ENCODE data around the gene CEP128.

Gene CEP128

DNA sequence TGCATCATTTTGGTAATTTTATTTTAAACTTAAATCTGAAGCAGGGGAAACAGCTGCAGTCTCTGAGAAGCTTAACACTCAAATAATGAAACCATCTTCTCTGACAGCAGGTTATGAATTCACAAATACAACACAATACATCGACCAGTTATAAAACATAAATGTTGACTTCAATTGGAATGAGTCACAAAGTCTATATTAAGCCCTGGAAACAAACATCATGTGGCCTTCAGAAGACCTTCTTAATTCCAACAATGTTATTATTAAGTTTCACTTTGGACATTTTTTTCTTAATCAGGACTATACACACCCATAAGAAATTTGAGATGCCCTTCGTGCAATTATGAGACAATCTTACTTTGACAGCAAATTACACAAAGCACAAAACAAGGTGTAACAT, 68.9 kb downstream of the CEP128 start:
- Histone ChIP-seq H3K36me3 (ENCODE audit: control insufficient read depth in 1 of 2, insufficient read depth in 2 of 2, low read length in 2 of 2) (peaks cover 0 to 3% of the 10 kb centered on the region in 2 donors), H3K9me3 (ENCODE audit: control insufficient read depth in 1 of 2, low read length in 2 of 2) (peaks cover 7 to 12% of the 10 kb centered on the region in 2 donors), H3K27me3 (ENCODE audit: low read depth, low read length) (no peaks in the 10 kb centered on the region), H3K4me3 (ENCODE audit: low read depth in 1 of 2, low read length in 2 of 2) (no peak overlapping the region), H3K27ac (ENCODE audit: low read length) (no peak overlapping the region), H3K4me1 (ENCODE audit: control insufficient read depth in 1 of 2, insufficient read depth in 2 of 2, low read length in 2 of 2) (no peaks in the 10 kb centered on the region)

DNA sequence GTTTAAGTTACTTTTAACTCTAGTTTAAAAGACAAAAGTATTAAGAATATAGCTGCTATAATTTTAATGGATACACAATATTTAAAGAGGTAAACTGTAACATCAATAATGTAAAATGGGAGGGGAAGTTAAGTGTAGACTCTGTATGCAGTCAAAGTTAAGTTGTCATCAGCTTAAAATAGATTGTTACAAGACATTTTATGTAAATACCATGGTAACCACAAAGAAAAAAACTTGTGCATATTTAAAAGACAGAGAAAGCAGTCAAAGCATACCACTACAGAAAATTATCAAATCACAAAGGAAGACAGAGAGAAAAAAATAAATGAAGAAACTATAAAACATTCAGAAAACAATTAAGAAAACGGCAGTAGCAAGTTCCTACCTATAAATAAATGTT, 73.3 kb downstream of the CEP128 start:
- Histone ChIP-seq H3K27me3 (ENCODE audit: low read depth, low read length) (no peaks in the 10 kb centered on the region), H3K36me3 (ENCODE audit: control insufficient read depth in 1 of 2, insufficient read depth in 2 of 2, low read length in 2 of 2) (peaks cover 0 to 3% of the 10 kb centered on the region in 2 donors), H3K27ac (ENCODE audit: low read length) (no peak overlapping the region), H3K4me1 (ENCODE audit: control insufficient read depth in 1 of 2, insufficient read depth in 2 of 2, low read length in 2 of 2) (no peaks in the 10 kb centered on the region), H3K9me3 (ENCODE audit: control insufficient read depth in 1 of 2, low read length in 2 of 2) (peaks cover 12 to 15% of the 10 kb centered on the region in 2 donors), H3K4me3 (ENCODE audit: low read depth in 1 of 2, low read length in 2 of 2) (no peak overlapping the region)

DNA sequence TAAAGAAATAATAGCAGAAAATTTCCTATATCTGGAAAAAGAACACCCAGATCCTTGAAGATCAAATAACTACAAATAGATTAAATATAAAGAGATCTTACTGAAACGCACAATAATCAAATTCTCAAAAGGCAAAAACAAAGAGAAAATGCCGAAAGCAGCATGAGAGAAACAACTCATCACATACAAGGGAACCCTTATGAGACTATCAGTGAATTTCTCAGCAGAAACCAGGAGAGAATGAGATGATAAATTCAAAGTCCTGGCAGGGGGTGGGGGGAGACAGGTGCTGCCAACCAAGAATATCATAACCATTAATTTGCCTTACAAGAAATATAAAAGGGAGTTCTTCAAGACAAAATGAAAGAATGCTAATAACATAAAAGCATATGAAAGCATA, 73.7 kb downstream of the CEP128 start:
- peaks cover 12 to 15% of the 10 kb centered on the region in 2 donors for H3K9me3 ChIP-seq (ENCODE audit: control insufficient read depth in 1 of 2, low read length in 2 of 2)
- no peak overlapping the region for H3K27ac ChIP-seq (ENCODE audit: low read length)
- no peak overlapping the region for H3K4me3 ChIP-seq (ENCODE audit: low read depth in 1 of 2, low read length in 2 of 2)
- no peaks in the 10 kb centered on the region for H3K27me3 ChIP-seq (ENCODE audit: low read depth, low read length)
- H3K36me3 ChIP-seq (ENCODE audit: control insufficient read depth in 1 of 2, insufficient read depth in 2 of 2, low read length in 2 of 2), result peaks cover 0 to 3% of the 10 kb centered on the region in 2 donors
- H3K4me1 ChIP-seq (ENCODE audit: control insufficient read depth in 1 of 2, insufficient read depth in 2 of 2, low read length in 2 of 2), result no peaks in the 10 kb centered on the region

DNA sequence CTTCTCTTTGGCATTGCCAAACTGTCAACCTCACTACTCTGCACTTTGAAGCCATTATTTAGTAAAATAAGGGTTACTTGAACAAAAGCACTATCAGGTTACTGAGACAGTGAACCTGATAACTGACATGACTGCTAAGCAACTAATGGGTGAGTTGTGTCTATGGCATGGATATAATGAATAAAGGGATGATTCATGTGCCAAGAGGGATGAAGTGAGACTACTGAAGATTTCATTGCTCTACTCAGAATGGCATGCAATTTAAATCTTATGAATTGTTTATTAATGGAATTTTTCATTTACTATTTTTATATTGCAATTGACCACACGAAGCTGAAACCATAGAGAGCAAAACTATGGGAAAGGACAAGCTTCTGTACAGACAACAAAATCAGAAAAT, 74.4 kb downstream of the CEP128 start:
- H3K9me3 ChIP-seq (ENCODE audit: control insufficient read depth in 1 of 2, low read length in 2 of 2), result peaks cover 12 to 15% of the 10 kb centered on the region in 2 donors
- no peak overlapping the region for H3K27ac ChIP-seq (ENCODE audit: low read length)
- no peaks in the 10 kb centered on the region for H3K27me3 ChIP-seq (ENCODE audit: low read depth, low read length)
- no peaks in the 10 kb centered on the region for H3K4me1 ChIP-seq (ENCODE audit: control insufficient read depth in 1 of 2, insufficient read depth in 2 of 2, low read length in 2 of 2)
- no peak overlapping the region for H3K4me3 ChIP-seq (ENCODE audit: low read depth in 1 of 2, low read length in 2 of 2)
- H3K36me3 ChIP-seq (ENCODE audit: control insufficient read depth in 1 of 2, insufficient read depth in 2 of 2, low read length in 2 of 2), result peaks cover 0 to 3% of the 10 kb centered on the region in 2 donors

DNA sequence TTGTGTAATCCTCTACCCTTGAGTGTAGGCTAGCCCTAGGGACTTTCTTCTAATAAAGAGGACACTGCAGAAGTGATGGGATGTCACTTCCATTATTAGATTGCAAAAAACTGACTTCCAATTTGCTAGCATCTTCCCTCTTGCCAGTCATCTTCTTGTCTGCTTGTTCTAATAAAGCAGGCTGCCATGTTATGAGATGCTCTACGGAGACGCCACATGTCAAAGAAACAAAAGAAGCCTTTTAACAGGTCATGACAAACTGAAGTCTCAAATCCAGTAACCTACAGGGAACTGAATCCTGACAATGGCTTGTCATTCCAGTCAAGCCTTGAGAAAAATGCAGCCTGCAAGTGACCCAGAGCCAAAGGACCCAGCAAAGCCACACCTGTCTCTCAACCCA, 76.0 kb downstream of the CEP128 start:
- H3K4me3 ChIP-seq (ENCODE audit: low read depth in 1 of 2, low read length in 2 of 2), result no peak overlapping the region
- H3K9me3 ChIP-seq (ENCODE audit: control insufficient read depth in 1 of 2, low read length in 2 of 2), result peaks cover 9 to 15% of the 10 kb centered on the region in 2 donors
- H3K4me1 ChIP-seq (ENCODE audit: control insufficient read depth in 1 of 2, insufficient read depth in 2 of 2, low read length in 2 of 2), result no peaks in the 10 kb centered on the region
- peaks cover 0 to 3% of the 10 kb centered on the region in 2 donors for H3K36me3 ChIP-seq (ENCODE audit: control insufficient read depth in 1 of 2, insufficient read depth in 2 of 2, low read length in 2 of 2)
- H3K27me3 ChIP-seq (ENCODE audit: low read depth, low read length), result no peaks in the 10 kb centered on the region
- no peak overlapping the region for H3K27ac ChIP-seq (ENCODE audit: low read length)

DNA sequence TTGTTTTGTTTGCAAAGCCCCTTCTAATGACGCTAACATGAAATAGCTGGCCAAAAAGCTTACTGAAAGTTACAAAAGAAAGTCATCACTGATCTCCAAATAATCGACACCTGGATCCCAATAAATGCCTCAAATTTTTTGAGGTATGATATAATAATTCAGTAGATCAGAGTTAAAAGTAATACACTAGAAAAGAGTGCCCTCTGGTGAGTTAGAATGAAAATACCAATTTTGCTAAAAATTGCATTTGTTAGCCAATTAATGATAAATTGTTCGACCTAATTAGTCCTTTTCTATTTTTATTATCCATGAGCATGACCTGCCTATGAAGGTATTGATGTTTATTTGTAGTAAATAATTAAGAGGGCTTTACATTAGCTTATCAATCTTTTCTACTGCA, 78.6 kb downstream of the CEP128 start:
- H3K9me3 ChIP-seq (ENCODE audit: control insufficient read depth in 1 of 2, low read length in 2 of 2), result peaks cover 3 to 12% of the 10 kb centered on the region in 2 donors
- H3K27me3 ChIP-seq (ENCODE audit: low read depth, low read length), result no peaks in the 10 kb centered on the region
- no peak overlapping the region for H3K4me3 ChIP-seq (ENCODE audit: low read depth in 1 of 2, low read length in 2 of 2)
- H3K36me3 ChIP-seq (ENCODE audit: control insufficient read depth in 1 of 2, insufficient read depth in 2 of 2, low read length in 2 of 2), result peaks cover 0 to 3% of the 10 kb centered on the region in 2 donors
- H3K27ac ChIP-seq (ENCODE audit: low read length), result no peak overlapping the region
- H3K4me1 ChIP-seq (ENCODE audit: control insufficient read depth in 1 of 2, insufficient read depth in 2 of 2, low read length in 2 of 2), result no peaks in the 10 kb centered on the region

DNA sequence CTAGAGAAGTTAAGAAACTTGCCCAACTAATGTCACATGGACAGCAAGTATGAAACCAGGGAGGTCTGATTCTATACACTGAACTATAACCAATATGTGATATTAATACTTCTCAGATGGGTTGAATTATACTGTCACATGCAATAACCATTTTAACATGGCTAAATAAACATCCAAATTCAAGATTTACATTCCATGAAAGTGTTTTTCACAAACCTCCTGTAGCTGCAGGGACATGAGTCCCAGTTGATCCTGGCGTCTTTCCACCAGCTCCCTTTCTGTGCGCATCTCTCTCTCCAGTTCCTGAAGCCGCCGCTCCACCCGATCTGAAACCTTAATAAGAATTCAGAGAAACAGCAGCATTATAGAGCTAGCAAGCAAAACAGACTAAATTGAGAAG, 79.0 kb downstream of the CEP128 start:
- Histone ChIP-seq H3K27ac (ENCODE audit: low read length) (no peak overlapping the region), H3K4me1 (ENCODE audit: control insufficient read depth in 1 of 2, insufficient read depth in 2 of 2, low read length in 2 of 2) (no peaks in the 10 kb centered on the region), H3K9me3 (ENCODE audit: control insufficient read depth in 1 of 2, low read length in 2 of 2) (peaks cover 0 to 7% of the 10 kb centered on the region in 2 donors), H3K27me3 (ENCODE audit: low read depth, low read length) (no peaks in the 10 kb centered on the region), H3K36me3 (ENCODE audit: control insufficient read depth in 1 of 2, insufficient read depth in 2 of 2, low read length in 2 of 2) (no peaks in the 10 kb centered on the region), H3K4me3 (ENCODE audit: low read depth in 1 of 2, low read length in 2 of 2) (no peak overlapping the region)

DNA sequence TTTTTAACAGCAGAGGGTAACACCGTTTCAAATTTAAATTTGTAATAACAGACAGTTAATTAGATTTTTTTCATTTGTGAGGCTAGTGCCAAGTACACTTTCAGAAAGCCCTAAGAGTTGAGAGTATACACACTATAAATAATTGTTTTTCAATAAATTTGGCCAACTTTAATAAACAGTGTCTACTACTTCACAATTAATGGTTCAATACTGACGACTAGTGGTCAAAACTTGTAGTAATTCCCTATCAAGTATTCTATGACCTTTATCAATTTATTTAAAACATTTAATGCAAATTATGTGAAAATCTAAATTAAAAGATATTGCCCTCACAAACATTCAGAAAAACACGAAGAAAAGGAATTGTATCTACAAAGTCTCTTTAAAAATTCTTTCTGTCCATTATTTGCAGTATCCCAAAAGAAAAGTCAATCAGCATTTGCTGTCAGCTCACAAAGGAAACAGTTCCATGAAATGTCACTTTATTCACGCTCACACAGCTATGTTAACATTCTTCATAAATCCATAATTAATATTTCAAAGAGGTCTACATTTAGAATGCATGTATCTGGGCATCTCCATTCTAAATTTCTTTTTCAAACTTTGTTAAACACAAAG, 91.2 kb downstream of the CEP128 start:
- no peak overlapping the region for H3K4me3 ChIP-seq (ENCODE audit: low read depth in 1 of 2, low read length in 2 of 2)
- no peak overlapping the region for H3K27ac ChIP-seq (ENCODE audit: low read length)
- no peaks in the 10 kb centered on the region for H3K27me3 ChIP-seq (ENCODE audit: low read depth, low read length)
- H3K36me3 ChIP-seq (ENCODE audit: control insufficient read depth in 1 of 2, insufficient read depth in 2 of 2, low read length in 2 of 2), result no peaks in the 10 kb centered on the region
- no peaks in the 10 kb centered on the region for H3K4me1 ChIP-seq (ENCODE audit: control insufficient read depth in 1 of 2, insufficient read depth in 2 of 2, low read length in 2 of 2)
- H3K9me3 ChIP-seq (ENCODE audit: control insufficient read depth in 1 of 2, low read length in 2 of 2), result no peaks in the 10 kb centered on the region

DNA sequence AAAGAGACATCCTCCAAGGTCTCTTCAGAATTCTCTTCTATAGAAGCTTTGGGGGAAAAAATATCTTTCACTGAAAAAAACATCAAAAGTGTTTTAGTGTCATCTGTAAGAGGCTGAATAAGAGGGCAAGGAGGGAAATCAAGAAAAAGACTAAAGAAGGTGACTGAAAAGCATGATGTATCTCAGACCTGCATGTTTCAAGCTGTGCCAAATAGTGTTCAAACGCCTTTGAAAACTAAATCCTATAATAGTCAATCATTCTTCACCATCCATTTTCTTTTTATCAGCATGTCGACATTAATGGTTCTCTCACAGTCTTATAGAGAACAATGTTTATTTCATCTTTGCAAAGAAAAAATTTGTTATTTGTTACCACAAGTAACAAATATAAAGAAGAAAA, 94.5 kb downstream of the CEP128 start:
- no peaks in the 10 kb centered on the region for H3K27me3 ChIP-seq (ENCODE audit: low read depth, low read length)
- no peaks in the 10 kb centered on the region for H3K4me1 ChIP-seq (ENCODE audit: control insufficient read depth in 1 of 2, insufficient read depth in 2 of 2, low read length in 2 of 2)
- H3K9me3 ChIP-seq (ENCODE audit: control insufficient read depth in 1 of 2, low read length in 2 of 2), result no peaks in the 10 kb centered on the region
- H3K36me3 ChIP-seq (ENCODE audit: control insufficient read depth in 1 of 2, insufficient read depth in 2 of 2, low read length in 2 of 2), result no peaks in the 10 kb centered on the region
- H3K4me3 ChIP-seq (ENCODE audit: low read depth in 1 of 2, low read length in 2 of 2), result no peak overlapping the region
- H3K27ac ChIP-seq (ENCODE audit: low read length), result no peak overlapping the region

DNA sequence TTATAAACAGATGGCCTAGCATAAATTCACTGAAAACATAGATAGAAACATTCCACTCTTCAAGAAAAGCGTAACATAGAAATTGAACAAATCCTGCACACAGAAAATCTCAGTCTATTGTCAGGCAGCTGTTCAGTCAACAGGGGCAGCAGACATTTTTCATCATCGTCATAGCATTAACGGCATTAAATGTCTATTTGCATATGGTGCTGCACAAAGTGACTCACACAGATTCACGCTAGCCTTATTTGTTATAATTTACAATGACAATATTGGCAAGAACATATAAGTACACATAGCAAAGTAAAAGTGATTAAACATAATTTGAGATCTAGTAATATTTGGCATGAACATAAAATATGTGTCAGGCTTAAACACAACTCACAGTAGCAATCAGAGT, 95.7 kb downstream of the CEP128 start:
- H3K9me3 ChIP-seq (ENCODE audit: control insufficient read depth in 1 of 2, low read length in 2 of 2), result no peaks in the 10 kb centered on the region
- H3K4me1 ChIP-seq (ENCODE audit: control insufficient read depth in 1 of 2, insufficient read depth in 2 of 2, low read length in 2 of 2), result no peaks in the 10 kb centered on the region
- H3K27me3 ChIP-seq (ENCODE audit: low read depth, low read length), result no peaks in the 10 kb centered on the region
- H3K36me3 ChIP-seq (ENCODE audit: control insufficient read depth in 1 of 2, insufficient read depth in 2 of 2, low read length in 2 of 2), result no peaks in the 10 kb centered on the region
- no peak overlapping the region for H3K27ac ChIP-seq (ENCODE audit: low read length)
- H3K4me3 ChIP-seq (ENCODE audit: low read depth in 1 of 2, low read length in 2 of 2), result no peak overlapping the region

DNA sequence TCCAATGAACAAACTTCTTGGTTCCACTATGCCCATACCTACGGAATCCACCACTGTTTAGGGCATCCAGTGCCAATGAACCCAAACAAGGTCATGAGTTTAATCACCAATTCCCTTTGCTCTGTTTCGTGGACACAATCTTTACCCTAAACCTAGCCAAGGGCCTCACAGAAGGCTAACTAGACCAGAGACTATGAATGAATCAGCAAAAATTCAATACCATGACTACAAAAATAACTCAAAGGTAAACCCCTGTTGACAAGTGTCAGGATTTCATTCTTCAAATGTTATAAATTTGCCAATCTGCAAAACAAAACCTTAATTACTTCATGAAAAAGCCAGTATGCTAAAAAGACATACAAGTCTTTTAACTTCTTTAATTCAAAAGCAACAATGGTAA, 96.7 kb downstream of the CEP128 start:
- Histone ChIP-seq H3K36me3 (ENCODE audit: control insufficient read depth in 1 of 2, insufficient read depth in 2 of 2, low read length in 2 of 2) (no peaks in the 10 kb centered on the region), H3K27me3 (ENCODE audit: low read depth, low read length) (no peaks in the 10 kb centered on the region), H3K4me1 (ENCODE audit: control insufficient read depth in 1 of 2, insufficient read depth in 2 of 2, low read length in 2 of 2) (no peaks in the 10 kb centered on the region), H3K4me3 (ENCODE audit: low read depth in 1 of 2, low read length in 2 of 2) (no peak overlapping the region), H3K9me3 (ENCODE audit: control insufficient read depth in 1 of 2, low read length in 2 of 2) (no peaks in the 10 kb centered on the region), H3K27ac (ENCODE audit: low read length) (no peak overlapping the region)

DNA sequence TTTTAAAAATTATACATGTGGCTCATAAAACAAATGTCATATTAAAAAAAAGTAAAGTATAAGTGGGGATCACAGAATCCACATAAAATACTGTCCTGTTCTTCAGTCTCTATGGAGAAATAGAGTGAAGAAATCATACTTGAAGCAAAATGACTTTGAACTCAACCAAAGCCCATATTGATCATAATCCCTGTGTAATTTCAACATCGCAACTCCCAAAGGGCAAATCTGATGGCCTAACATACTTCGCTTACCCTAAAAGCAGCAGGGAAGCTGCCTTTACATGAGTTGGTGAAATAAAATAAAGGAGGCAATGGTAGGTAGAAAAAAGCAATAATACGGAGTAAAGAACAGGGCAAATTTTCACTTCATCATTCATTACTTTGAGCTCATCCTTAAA, 101.8 kb downstream of the CEP128 start:
- H3K4me3 ChIP-seq (ENCODE audit: low read depth in 1 of 2, low read length in 2 of 2), result no peak overlapping the region
- no peak overlapping the region for H3K27ac ChIP-seq (ENCODE audit: low read length)
- no peaks in the 10 kb centered on the region for H3K4me1 ChIP-seq (ENCODE audit: control insufficient read depth in 1 of 2, insufficient read depth in 2 of 2, low read length in 2 of 2)
- H3K36me3 ChIP-seq (ENCODE audit: control insufficient read depth in 1 of 2, insufficient read depth in 2 of 2, low read length in 2 of 2), result no peaks in the 10 kb centered on the region
- H3K9me3 ChIP-seq (ENCODE audit: control insufficient read depth in 1 of 2, low read length in 2 of 2), result no peaks in the 10 kb centered on the region
- H3K27me3 ChIP-seq (ENCODE audit: low read depth, low read length), result no peaks in the 10 kb centered on the region

All from muscle layer of duodenum (tissue), 2 donors.